VCaP (cell line): Measurements from ENCODE around the gene KRTAP4-1.
"Not testable (repeated sequence)": the region's sequence is repeated elsewhere in the genome, so short reads cannot be mapped to it uniquely, and the experiment has no call there.

Experiments used
- H3K27ac ChIP-seq: fragments of 450-650 bp; 2 replicates; pipeline ENCODE4 v1.5.1; 2017
- CTCF ChIP-seq: fragments of 450-650 bp; conservative IDR thresholded peaks from 2 replicates; pipeline ENCODE4 v1.5.1; 2017; ENCODE audit warnings: mild to moderate bottlenecking, moderate library complexity

KRTAP4-1 gene

GRCh38 chr17:41167561-41167960 lies 17.1 kb downstream of the KRTAP4-1 start:
- no peak overlapping the region for H3K27ac ChIP-seq
- TF ChIP-seq CTCF: no peak

- TF ChIP-seq CTCF: no peak
- H3K27ac ChIP-seq: no peak overlapping the region
These were observed 20.9 kb downstream of the KRTAP4-1 start for GRCh38 chr17:41163828-41164227.

GRCh38 chr17:41160648-41161047 lies 24.1 kb downstream of the KRTAP4-1 start, which contains the start of gene KRTAP4-4:
Gene KRTAP4-4, minus strand, starts transcription at chr17:41160748. Its CDS starts 57 bp downstream, at chr17:41160691.
- TF ChIP-seq CTCF: no peak

GRCh38 chr17:41160190-41160589 lies 24.5 kb downstream of the KRTAP4-1 start:
- not testable (repeated sequence) for H3K27ac ChIP-seq

More at GRCh38 chr17:41160648-41161047, 24.1 kb downstream of the KRTAP4-1 start, which contains the start of gene KRTAP4-4:
- no peak within 1 kb of the TSS for H3K27ac ChIP-seq

GRCh38 chr17:41153856-41154255 lies 30.9 kb downstream of the KRTAP4-1 start:
- H3K27ac ChIP-seq: no peak overlapping the region
- no peak for TF ChIP-seq CTCF

GRCh38 chr17:41151525-41151924 lies 33.2 kb downstream of the KRTAP4-1 start:
- H3K27ac ChIP-seq: no peak overlapping the region
- no peak for TF ChIP-seq CTCF

- H3K27ac ChIP-seq: no peak overlapping the region
- TF ChIP-seq CTCF: no peak
These were observed 34.7 kb downstream of the KRTAP4-1 start for GRCh38 chr17:41150026-41150425.

GRCh38 chr17:41149652-41149985 lies 35.1 kb downstream of the KRTAP4-1 start, which contains the start of gene KRTAP4-5:
Gene KRTAP4-5, minus strand, starts transcription at chr17:41149825. Its CDS starts 58 bp downstream, at chr17:41149767.
- no peak for TF ChIP-seq CTCF
- no peak within 1 kb of the TSS for H3K27ac ChIP-seq

GRCh38 chr17:41148971-41149651 lies 35.6 kb downstream of the KRTAP4-1 start:
- not testable (repeated sequence) for H3K27ac ChIP-seq
